GM18505 (cell line): Measurements from ENCODE around the gene TERT.
"Not testable (repeated sequence)": the region's sequence is repeated elsewhere in the genome, so short reads cannot be mapped to it uniquely, and the experiment has no call there.

Experiments used
- ATAC-seq: cut with Tn5 transposase; IDR thresholded peaks from one replicate; pipeline ENCODE4 v1.9.1; 2021; ENCODE audit not compliant: unreplicated experiment
- POLR2A ChIP-seq: IDR thresholded peaks from 4 replicates; pipeline ENCODE4 v1.6.1; 2011; ENCODE audit warnings: borderline replicate concordance; ENCODE audit not compliant: insufficient read depth, insufficient read length; ENCODE audit errors: extremely low read depth

TERT gene

DNA sequence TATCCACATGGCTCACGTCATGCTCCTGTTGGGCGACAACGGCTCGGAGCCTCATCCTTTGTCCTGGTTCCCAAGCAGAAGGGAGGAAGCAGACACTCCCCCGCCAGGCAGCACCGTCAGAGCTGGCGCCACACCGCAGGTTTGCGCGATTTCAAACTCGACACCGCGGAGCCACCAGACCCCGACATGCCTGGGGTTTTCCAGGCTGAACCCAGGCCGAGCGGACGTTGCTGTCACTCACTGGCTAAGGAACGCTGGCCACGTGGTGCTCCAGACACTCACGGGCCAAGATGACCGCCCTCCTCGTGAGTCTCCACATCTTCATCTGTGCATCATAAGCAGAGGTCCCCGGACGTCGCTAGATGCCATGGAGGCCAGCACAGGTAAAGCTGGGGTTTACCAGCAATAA lies 9.0 kb downstream of the TERT start:
- no peak for ATAC-seq
- TF ChIP-seq POLR2A, result no peak

DNA sequence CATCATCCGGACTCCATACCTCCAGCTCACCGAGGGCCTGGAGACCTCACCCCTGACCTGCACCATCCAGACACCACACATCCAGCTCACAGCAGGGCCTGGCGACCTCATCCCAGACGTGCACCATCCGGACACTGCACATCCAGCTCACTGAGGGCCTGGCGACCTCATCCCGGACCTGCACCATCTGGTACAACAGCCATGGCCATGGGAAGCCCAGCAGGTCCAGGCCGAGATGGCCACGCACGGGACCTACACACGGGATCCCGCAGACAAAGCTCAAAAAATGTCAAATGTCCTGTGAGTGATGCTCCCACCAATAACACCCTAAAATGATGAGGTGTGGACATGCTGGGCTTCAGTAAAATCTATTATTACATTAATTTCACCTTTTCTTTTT lies 9.7 kb downstream of the TERT start:
- ATAC-seq, result no peak
- TF ChIP-seq POLR2A, result no peak

DNA sequence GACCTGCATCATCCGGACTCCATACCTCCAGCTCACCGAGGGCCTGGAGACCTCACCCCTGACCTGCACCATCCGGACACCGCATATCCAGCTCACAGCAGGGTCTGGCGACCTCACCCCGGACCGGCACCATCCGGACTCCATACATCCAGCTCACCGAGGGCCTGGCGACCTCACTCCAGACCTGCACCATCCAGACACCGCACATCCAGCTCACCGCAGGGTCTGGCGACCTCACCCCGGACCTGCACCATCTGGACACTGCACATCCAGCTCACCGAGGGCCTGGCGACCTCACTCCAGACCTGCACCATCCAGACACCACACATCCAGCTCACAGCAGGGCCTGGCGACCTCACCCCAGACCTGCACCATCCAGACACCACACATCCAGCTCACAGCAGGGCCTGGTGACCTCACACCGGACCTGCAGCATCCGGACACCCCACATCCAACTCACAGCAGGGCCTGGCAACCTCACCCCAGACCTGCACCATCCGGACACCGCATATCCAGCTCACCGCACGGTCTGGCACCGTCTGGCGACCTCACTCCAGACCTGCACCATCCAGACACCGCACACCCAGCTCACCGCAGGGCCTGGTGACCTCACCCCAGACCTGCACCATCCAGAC lies 10.4 kb downstream of the TERT start:
- not testable (repeated sequence) for ATAC-seq

DNA sequence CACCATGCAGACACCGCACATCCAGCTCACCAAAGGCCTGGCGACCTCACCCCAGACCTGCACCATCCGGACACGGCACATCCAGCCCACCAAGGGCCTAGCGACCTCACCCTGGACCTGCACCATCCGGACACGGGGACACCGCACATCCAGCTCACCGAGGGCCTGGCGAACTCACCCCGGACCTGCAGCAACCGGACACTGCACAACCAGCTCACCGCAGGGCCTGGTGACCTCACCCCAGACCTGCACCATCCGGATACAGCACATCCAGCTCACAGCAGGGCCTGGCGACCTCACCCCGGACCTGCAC lies 11.2 kb downstream of the TERT start:
- ATAC-seq, result not testable (repeated sequence)

DNA sequence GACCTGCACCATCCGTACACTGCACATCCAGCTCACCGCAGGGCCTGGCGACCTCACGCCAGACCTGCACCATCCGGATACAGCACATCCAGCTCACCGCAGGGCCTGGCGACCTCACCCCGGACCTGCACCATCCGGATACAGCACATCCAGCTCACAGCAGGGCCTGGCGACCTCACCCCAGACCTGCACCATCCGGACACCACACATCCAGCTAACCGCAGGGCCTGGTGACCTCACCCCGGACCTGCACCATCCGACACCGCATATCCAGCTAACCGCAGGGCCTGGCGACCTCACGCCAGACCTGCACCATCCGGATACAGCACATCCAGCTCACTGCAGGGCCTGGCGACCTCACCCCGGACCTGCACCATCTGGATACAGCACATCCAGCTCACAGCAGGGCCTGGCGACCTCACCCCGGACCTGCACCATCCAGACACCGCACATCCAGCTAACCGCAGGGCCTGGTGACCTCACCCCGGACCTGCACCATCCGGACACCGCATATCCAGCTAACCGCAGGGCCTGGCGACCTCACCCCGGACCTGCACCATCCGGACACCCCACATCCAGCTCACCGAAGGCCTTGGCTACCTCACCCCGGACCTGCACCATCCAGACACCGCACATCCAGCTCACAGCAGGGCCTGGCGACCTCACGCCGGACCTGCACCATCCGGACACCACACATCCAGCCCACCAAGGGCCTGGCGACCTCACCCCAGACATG lies 11.7 kb downstream of the TERT start:
- ATAC-seq, result not testable (repeated sequence)

DNA sequence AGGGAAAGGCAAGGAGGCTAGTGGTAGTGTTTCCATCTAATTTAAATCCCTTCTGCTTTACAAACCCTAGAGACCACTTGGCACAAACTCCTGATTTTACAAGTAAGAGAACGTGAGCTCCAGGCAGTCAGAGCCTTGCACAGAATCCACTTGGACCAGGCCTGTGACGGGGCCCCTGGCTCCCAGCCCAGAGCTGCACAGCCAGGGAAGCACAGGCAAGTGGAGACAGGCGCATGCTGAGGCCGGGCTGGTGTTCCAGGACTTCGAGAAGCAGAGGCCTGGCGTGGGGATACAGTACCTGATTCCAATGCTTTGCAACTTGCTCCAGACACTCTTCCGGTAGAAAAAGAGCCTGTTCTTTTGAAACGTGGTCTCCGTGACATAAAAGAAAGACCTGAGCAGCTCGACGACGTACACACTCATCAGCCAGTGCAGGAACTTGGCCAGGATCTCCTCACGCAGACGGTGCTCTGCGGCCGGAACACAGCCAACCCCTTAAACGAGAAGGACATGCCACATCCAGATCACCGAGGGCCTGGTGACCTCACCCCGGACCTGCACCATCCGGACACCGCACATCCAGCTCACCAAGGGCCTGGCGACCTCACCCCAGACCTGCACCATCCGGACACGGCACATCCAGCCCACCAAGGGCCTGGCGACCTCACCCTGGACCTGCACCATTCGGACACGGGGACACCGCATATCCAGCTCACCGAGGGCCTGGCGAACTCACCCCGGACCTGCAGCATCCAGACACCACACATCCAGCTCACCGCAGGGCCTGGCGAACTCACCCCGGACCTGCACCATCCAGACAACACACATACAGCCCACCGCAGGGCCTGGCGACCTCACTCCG lies 12.5 kb downstream of the TERT start:
- no peak for TF ChIP-seq POLR2A
- no peak for ATAC-seq

DNA sequence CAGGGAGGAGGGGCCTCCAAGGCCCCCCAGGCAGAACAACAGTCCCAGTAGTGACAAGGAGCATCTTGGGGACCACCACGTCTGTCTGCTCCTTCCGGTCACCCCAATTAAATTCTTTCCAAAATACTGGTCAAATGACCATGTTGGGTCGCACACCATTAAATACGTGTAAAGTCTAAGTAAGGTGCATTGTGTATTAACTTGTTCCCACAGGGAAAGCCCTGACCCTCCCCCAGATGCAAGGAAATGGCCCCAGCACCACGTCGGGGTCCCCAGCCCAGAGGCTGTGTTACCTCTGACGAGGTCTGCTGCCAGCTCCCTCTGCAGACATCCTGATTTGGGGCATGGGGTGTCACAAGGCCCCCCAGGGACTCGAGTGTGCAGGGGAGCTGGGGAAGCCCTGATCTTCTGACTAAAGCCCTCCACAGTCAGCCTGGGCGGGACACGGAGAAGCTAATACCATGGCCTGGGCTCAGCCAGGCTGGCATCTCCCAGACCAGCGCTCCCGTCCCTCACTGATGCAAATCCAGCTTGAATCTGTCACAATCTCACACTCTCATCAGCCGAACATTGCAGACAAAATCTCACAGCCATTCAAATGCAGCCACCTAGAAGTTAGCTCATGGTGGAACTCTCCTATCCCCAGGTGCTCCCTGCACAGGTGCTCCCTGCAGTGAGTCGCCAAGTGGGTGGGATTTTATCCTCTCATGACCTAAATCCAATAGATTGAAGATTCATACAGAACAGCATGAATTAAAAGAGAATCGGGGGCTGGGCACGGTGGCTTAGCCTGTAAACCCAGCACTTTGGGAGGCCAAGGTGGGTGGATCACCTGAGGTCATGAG lies 13.6 kb downstream of the TERT start:
- TF ChIP-seq POLR2A, result no peak
- no peak for ATAC-seq

DNA sequence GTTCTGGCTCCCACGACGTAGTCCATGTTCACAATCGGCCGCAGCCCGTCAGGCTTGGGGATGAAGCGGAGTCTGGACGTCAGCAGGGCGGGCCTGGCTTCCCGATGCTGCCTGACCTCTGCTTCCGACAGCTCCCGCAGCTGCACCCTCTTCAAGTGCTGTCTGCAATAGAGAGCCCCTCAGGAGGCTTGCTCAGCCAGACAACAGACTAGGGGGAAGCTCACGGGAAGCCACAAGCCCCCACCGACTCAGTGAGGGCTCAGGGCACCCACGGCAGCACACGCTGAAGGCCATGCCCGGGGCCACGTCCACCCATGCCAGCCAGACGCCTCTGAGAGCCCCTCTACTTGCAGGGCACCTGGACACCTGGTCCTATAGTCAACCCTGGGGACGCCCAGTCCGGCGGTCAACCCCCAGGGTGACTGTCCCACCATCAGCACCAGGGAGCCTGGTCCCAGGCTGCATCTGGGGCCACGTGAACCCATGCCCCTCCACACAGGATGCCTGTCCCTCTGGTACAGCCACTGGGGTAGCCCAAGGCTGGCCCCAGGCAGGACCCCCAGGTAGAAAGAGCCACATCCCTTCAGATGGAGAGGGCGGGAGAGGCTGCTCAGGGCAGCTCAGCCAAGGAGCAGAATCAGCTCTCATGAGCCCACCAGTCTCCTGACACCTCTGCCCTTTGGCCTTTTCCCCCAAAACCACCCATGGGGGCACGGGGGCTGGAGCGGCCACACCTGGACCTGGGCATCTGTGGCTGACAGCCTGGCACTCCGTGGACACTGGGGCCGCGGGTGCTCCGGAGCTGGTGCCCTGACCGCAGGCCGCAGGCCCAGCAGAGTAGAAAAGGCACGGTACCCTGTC lies 14.5 kb downstream of the TERT start:
- TF ChIP-seq POLR2A, result no peak
- ATAC-seq, result no peak

DNA sequence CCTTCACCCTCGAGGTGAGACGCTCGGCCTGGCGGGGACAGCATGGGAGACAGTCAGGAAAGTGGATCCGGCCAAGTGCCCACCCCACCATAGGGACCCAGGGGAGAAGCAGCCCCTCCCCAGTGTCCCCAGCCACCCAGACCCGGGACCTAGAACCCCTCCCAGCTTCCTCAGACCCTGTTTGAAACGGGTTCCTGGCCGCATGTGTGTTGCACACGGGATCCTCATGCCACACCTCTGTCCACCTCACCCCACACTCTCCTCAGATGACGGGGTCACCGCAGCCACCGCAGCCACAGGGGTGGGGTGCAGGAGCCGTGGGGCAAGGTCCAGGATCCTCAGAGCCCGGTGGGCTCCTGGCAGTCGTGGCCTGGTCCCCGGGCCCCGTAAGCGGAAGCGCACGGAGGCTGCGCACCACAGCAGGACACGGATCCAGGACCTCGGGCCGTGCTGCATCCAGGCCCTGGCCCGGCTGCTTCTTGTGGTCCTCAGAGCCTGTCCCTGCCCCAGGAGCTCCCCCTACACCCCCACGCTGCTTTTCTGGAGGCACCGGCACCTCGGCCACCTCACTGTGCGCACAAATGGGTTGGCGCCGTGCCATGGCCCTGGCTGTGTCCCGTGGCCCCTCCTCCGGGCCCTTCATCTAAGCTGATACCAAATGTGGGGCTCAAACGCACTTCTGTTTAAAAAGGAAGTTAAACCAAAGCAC lies 15.3 kb downstream of the TERT start:
- no peak for TF ChIP-seq POLR2A
- ATAC-seq, result no peak

DNA sequence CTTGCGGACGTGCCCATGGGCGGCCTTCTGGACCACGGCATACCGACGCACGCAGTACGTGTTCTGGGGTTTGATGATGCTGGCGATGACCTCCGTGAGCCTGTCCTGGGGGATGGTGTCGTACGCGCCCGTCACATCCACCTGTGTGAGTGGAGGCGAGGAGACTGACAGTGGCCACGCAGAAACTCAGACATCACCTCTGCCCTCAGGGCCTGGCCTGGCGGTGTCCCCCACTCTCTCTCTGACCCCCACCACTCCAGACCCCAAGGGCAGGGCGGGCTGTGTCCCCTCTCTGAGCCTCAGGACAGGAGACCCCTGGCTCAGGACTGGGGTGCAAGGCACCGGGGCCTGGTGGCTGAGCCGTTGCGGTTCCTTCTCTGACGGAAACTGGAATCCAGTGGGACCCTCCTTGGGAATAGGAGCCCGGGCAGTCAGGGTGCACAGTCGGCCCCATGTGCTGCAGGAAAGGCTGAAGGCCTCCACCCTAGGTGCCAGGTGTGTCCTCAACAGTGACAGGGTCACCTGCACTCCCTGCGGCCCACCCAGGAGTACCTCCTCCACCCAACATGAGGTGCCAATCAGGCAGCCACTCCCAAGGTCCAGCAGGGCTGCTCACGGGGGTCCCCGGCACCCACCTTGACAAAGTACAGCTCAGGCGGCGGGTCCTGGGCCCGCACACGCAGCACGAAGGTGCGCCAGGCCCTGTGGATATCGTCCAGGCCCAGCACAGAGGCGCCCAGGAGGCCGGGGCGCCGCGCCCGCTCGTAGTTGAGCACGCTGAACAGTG lies 16.0 kb downstream of the TERT start:
- no peak for ATAC-seq
- no peak for TF ChIP-seq POLR2A

DNA sequence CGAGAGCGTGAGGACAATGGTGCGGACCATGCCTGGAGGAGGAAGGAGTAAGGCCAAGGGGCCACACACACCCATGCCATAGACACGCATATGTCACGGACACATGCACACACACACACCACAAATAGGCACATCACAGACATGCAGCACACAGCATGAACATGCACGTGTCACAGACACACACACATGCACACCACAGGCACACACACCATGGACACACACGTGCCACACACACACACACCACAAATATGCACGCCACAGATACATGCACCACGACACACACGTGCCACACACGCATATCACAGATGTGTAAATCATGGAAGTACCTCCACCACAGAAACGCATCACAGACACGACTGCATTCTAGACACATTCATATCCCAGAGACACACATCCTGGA lies 16.7 kb downstream of the TERT start:
- ATAC-seq, result no peak

More for the DNA sequence above, 16.7 kb downstream of the TERT start:
- TF ChIP-seq POLR2A, result no peak
